HEK293 (cell line): ENCODE data around the gene MYZAP.

ENCODE experiments used
- CTCF ChIA-PET: fragments of 350-600 bp; formaldehyde crosslinking; extraction: SDS; loops from one replicate; lab custom pipeline; 2021; ENCODE audit warnings: antibody characterized with exemption; lab: Yijun Ruan, JAX
- POLR2A ChIA-PET: fragments of 300-600 bp; formaldehyde crosslinking; extraction: SDS; loops from one replicate; lab custom pipeline; 2020; ENCODE audit warnings: antibody characterized with exemption, inconsistent platforms; lab: Yijun Ruan, JAX
- H3K27ac ChIP-seq: fragments of 200-500 bp; sonication (Bioruptor generic); 2 replicates; pipeline ENCODE4 v1.5.1; 2014; ENCODE audit warnings: low read depth, low read length, control low read depth, inconsistent platforms; ENCODE audit errors: extremely low read depth
- H3K36me3 ChIP-seq, 2 experiments: fragments of 200-500 bp in 1 of 2; sonication (Bioruptor generic) in 1 of 2; 1 replicate in 1 of 2; 2 replicates in 1 of 2; pipeline ENCODE4 v1.5.1; 2014 to 2017; ENCODE audit warnings: inconsistent platforms in 2 of 2, low read length in 2 of 2; ENCODE audit not compliant: control insufficient read depth in 2 of 2, insufficient read depth in 1 of 2
- H3K4me1 ChIP-seq: fragments of 200-500 bp; sonication (Bioruptor generic); 2 replicates; pipeline ENCODE4 v1.5.1; 2014; ENCODE audit warnings: mild to moderate bottlenecking, low read length, inconsistent platforms; ENCODE audit not compliant: control insufficient read depth, insufficient read depth
- H3K4me3 ChIP-seq: 2 replicates; pipeline ENCODE4 v1.5.1; 2011; ENCODE audit warnings: low read depth, mild to moderate bottlenecking, control low read depth, low read length, moderate library complexity
- H3K9me3 ChIP-seq: fragments of 200-500 bp; sonication (Bioruptor generic); 2 replicates; pipeline ENCODE4 v1.5.1; 2014; ENCODE audit warnings: low read depth, low read length, inconsistent platforms; ENCODE audit not compliant: control insufficient read depth, insufficient read depth
- BCL11B ChIP-seq: fragments of 450-650 bp; formaldehyde crosslinking; IDR thresholded peaks from 2 replicates; pipeline ENCODE4 v1.5.1; 2016; ENCODE audit warnings: low read depth, missing biosample characterization, missing genetic modification characterization
- GLIS2 ChIP-seq: fragments of 450-650 bp; formaldehyde crosslinking; IDR thresholded peaks from 2 replicates; pipeline ENCODE4 v1.5.1; 2016; ENCODE audit warnings: missing biosample characterization, missing genetic modification characterization
- HOXA7 ChIP-seq: sonication (generic); formaldehyde crosslinking; IDR thresholded peaks from 2 replicates; pipeline ENCODE4 v1.8.1; 2022; ENCODE audit warnings: missing genetic modification reagents, borderline replicate concordance
- KLF10 ChIP-seq: fragments of 450-650 bp; IDR thresholded peaks from 2 replicates; pipeline ENCODE4 v1.5.1; 2018; ENCODE audit warnings: missing biosample characterization, mild to moderate bottlenecking, missing genetic modification characterization
- KLF16 ChIP-seq: fragments of 450-650 bp; formaldehyde crosslinking; IDR thresholded peaks from 2 replicates; pipeline ENCODE4 v1.5.1; 2017; ENCODE audit warnings: missing biosample characterization, missing genetic modification characterization
- MYNN ChIP-seq: fragments of 450-650 bp; formaldehyde crosslinking; IDR thresholded peaks from 2 replicates; pipeline ENCODE4 v1.5.1; 2016; ENCODE audit warnings: missing biosample characterization, missing genetic modification characterization, borderline replicate concordance
- SETDB1 ChIP-seq: IDR thresholded peaks from one replicate; pipeline ENCODE4 v1.6.1; 2017; ENCODE audit warnings: mild to moderate bottlenecking, low read length, moderate library complexity, mixed read lengths; ENCODE audit not compliant: insufficient read length
- ZBTB20 ChIP-seq: fragments of 450-650 bp; formaldehyde crosslinking; IDR thresholded peaks from 2 replicates; pipeline ENCODE4 v1.5.1; 2016; ENCODE audit warnings: missing biosample characterization, missing genetic modification characterization
- ZFP69B ChIP-seq: fragments of 450-650 bp; formaldehyde crosslinking; IDR thresholded peaks from 2 replicates; pipeline ENCODE4 v1.5.1; 2016; ENCODE audit warnings: missing biosample characterization, missing genetic modification characterization
- ZNF112 ChIP-seq: fragments of 450-650 bp; formaldehyde crosslinking; IDR thresholded peaks from 2 replicates; pipeline ENCODE4 v1.5.0; 2017; ENCODE audit warnings: missing biosample characterization, missing genetic modification characterization
- ZNF133 ChIP-seq: fragments of 450-650 bp; formaldehyde crosslinking; IDR thresholded peaks from 2 replicates; pipeline ENCODE4 v1.5.1; 2016; ENCODE audit warnings: missing biosample characterization, missing genetic modification characterization
- ZNF202 ChIP-seq: fragments of 450-650 bp; formaldehyde crosslinking; IDR thresholded peaks from 2 replicates; pipeline ENCODE4 v1.5.1; 2016; ENCODE audit warnings: missing biosample characterization, missing genetic modification characterization, borderline replicate concordance
- ZNF266 ChIP-seq: fragments of 450-650 bp; formaldehyde crosslinking; IDR thresholded peaks from 2 replicates; pipeline ENCODE4 v1.5.1; 2016; ENCODE audit warnings: missing biosample characterization, missing genetic modification characterization, low read depth
- ZNF37A ChIP-seq: fragments of 450-650 bp; IDR thresholded peaks from 2 replicates; pipeline ENCODE4 v1.5.1; 2018; ENCODE audit warnings: missing biosample characterization, missing genetic modification characterization
- ZNF529 ChIP-seq: fragments of 450-650 bp; formaldehyde crosslinking; IDR thresholded peaks from 2 replicates; pipeline ENCODE4 v1.5.1; 2017; ENCODE audit warnings: missing genetic modification characterization, missing biosample characterization; ENCODE audit not compliant: insufficient replicate concordance
- ZNF658 ChIP-seq: fragments of 450-650 bp; formaldehyde crosslinking; IDR thresholded peaks from 2 replicates; pipeline ENCODE4; 2016; ENCODE audit warnings: missing biosample characterization, missing genetic modification characterization
- ZNF670 ChIP-seq: fragments of 450-650 bp; formaldehyde crosslinking; IDR thresholded peaks from 2 replicates; pipeline ENCODE4 v1.5.1; 2016; ENCODE audit warnings: missing biosample characterization, missing genetic modification characterization, low read depth
- ZNF76 ChIP-seq: fragments of 450-650 bp; formaldehyde crosslinking; IDR thresholded peaks from 2 replicates; pipeline ENCODE4; 2016; ENCODE audit warnings: low read depth, missing biosample characterization, missing genetic modification characterization, borderline replicate concordance
- TF ChIP-seq, protein P1 (sequence below): fragments of 450-650 bp; formaldehyde crosslinking; IDR thresholded peaks from 2 replicates; pipeline ENCODE4 v1.5.1; 2016; ENCODE audit warnings: missing biosample characterization, missing genetic modification characterization
- TF ChIP-seq, protein P2 (sequence below): fragments of 450-650 bp; formaldehyde crosslinking; IDR thresholded peaks from 2 replicates; pipeline ENCODE4 v1.5.1; 2016; ENCODE audit warnings: missing biosample characterization, missing genetic modification characterization
- TF ChIP-seq, protein P3 (sequence below): fragments of 450-650 bp; formaldehyde crosslinking; IDR thresholded peaks from 2 replicates; pipeline ENCODE4 v1.5.1; 2016; ENCODE audit warnings: missing biosample characterization, missing genetic modification characterization
- TF ChIP-seq, protein P4 (sequence below): fragments of 450-650 bp; formaldehyde crosslinking; IDR thresholded peaks from 2 replicates; pipeline ENCODE4 v1.5.1; 2016; ENCODE audit warnings: missing biosample characterization, missing genetic modification characterization
- TF ChIP-seq, protein P5 (sequence below): IDR thresholded peaks from 2 replicates; pipeline ENCODE4 v1.6.1; 2011; ENCODE audit warnings: mild to moderate bottlenecking, low read depth, low read length, borderline replicate concordance
- TF ChIP-seq, protein P6 (sequence below): fragments of 450-650 bp; formaldehyde crosslinking; IDR thresholded peaks from 2 replicates; pipeline ENCODE4 v1.5.1; 2016; ENCODE audit warnings: missing biosample characterization, missing genetic modification characterization
- TF ChIP-seq, protein P7 (sequence below): fragments of 450-650 bp; formaldehyde crosslinking; IDR thresholded peaks from 2 replicates; pipeline ENCODE4 v1.5.1; 2016; ENCODE audit warnings: missing biosample characterization, missing genetic modification characterization

The MYZAP gene

DNA sequence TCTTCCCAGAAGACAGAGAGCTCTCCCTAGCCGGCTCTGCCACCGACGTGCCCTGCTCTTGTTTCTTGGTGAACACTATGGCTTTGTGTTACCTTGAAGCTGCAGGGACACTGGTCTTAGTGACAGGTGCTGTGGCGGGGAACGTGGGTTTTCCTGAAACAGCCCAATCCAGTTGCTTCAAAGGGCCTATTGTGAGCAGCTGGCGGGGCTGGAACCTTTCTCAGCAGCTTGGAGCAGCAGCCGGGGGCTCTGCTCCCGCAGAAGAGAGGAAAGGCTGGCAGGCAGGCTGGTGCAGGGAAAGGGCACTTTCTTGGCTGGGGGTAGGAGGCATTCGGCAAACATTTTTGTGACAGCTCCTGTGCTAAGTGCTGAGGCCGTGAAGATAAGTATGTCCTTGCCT is 12.8 kb downstream of the MYZAP start:
- ChIA-PET POLR2A (no interaction called here), CTCF (no interaction called here)

DNA sequence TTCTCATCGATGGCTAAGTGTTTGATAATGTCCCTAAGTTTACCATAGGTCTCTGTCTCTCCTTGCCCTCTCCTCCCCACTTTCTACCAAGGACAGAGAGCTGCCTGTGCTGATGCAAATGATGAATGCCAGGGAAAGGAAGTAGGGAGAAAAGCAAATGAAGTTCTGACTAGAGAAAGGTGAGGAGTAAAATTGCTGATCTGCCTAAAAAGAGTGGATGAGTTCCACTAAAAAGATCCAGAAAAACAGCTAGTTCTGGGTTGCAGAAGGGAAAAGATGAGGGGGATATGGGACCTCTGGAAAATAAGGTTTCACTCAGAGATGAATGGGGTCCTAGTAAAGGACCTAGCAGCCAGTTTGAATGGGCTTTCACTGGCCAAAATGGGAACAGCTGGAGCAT is 13.8 kb downstream of the MYZAP start:
- no peak overlapping the region for H3K27ac ChIP-seq
- CTCF ChIA-PET, result interaction anchor here (0.6 to 1.7 kb wide), 2 partner anchors 17 to 58 kb away, joined by 3 to 5 read pairs; no protein-coding TSS in a partner anchor
- POLR2A ChIA-PET, result no interaction called here
- no peak overlapping the region for H3K4me3 ChIP-seq
- H3K9me3 ChIP-seq, result no peaks in the 10 kb centered on the region
- H3K4me1 ChIP-seq, result 0 out of 2 replicates have a peak, but pooled peaks cover 2% of the 10 kb centered on the region
- no peaks in the 10 kb centered on the region for H3K36me3 ChIP-seq
- TF ChIP-seq ZNF529 (tag by site-specific recombination) (no peak), ZNF76 (no peak), MYNN (tag by site-specific recombination) (no peak), ZNF112 (tag by site-specific recombination) (no peak), ZFP69B (tag by site-specific recombination) (no peak)
- TF ChIP-seq, protein P1, sequence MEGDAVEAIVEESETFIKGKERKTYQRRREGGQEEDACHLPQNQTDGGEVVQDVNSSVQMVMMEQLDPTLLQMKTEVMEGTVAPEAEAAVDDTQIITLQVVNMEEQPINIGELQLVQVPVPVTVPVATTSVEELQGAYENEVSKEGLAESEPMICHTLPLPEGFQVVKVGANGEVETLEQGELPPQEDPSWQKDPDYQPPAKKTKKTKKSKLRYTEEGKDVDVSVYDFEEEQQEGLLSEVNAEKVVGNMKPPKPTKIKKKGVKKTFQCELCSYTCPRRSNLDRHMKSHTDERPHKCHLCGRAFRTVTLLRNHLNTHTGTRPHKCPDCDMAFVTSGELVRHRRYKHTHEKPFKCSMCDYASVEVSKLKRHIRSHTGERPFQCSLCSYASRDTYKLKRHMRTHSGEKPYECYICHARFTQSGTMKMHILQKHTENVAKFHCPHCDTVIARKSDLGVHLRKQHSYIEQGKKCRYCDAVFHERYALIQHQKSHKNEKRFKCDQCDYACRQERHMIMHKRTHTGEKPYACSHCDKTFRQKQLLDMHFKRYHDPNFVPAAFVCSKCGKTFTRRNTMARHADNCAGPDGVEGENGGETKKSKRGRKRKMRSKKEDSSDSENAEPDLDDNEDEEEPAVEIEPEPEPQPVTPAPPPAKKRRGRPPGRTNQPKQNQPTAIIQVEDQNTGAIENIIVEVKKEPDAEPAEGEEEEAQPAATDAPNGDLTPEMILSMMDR (tag by site-specific recombination), result no peak
- TF ChIP-seq, protein P2, sequence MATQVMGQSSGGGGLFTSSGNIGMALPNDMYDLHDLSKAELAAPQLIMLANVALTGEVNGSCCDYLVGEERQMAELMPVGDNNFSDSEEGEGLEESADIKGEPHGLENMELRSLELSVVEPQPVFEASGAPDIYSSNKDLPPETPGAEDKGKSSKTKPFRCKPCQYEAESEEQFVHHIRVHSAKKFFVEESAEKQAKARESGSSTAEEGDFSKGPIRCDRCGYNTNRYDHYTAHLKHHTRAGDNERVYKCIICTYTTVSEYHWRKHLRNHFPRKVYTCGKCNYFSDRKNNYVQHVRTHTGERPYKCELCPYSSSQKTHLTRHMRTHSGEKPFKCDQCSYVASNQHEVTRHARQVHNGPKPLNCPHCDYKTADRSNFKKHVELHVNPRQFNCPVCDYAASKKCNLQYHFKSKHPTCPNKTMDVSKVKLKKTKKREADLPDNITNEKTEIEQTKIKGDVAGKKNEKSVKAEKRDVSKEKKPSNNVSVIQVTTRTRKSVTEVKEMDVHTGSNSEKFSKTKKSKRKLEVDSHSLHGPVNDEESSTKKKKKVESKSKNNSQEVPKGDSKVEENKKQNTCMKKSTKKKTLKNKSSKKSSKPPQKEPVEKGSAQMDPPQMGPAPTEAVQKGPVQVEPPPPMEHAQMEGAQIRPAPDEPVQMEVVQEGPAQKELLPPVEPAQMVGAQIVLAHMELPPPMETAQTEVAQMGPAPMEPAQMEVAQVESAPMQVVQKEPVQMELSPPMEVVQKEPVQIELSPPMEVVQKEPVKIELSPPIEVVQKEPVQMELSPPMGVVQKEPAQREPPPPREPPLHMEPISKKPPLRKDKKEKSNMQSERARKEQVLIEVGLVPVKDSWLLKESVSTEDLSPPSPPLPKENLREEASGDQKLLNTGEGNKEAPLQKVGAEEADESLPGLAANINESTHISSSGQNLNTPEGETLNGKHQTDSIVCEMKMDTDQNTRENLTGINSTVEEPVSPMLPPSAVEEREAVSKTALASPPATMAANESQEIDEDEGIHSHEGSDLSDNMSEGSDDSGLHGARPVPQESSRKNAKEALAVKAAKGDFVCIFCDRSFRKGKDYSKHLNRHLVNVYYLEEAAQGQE (tag by site-specific recombination), result no peak

More for the DNA sequence above, 12.8 kb downstream of the MYZAP start:
- Histone ChIP-seq H3K27ac (no peak overlapping the region), H3K36me3 (no peaks in the 10 kb centered on the region), H3K4me3 (no peak overlapping the region), H3K4me1 (no peaks in the 10 kb centered on the region), H3K9me3 (no peaks in the 10 kb centered on the region)
- TF ChIP-seq ZFP69B (tag by site-specific recombination) (no peak), SETDB1 (no peak), ZNF133 (no peak), KLF16 (tag by site-specific recombination) (no peak), GLIS2 (tag by site-specific recombination) (no peak), HOXA7 (CRISPR knock-in tag) (no peak), ZNF658 (tag by site-specific recombination) (no peak), ZNF202 (tag by site-specific recombination) (no peak), ZNF266 (tag by site-specific recombination) (no peak), ZNF37A (no peak), KLF10 (tag by site-specific recombination) (no peak), BCL11B (tag by site-specific recombination) (no peak), ZBTB20 (tag by site-specific recombination) (no peak), ZNF670 (tag by site-specific recombination) (no peak)
- TF ChIP-seq, protein P3, sequence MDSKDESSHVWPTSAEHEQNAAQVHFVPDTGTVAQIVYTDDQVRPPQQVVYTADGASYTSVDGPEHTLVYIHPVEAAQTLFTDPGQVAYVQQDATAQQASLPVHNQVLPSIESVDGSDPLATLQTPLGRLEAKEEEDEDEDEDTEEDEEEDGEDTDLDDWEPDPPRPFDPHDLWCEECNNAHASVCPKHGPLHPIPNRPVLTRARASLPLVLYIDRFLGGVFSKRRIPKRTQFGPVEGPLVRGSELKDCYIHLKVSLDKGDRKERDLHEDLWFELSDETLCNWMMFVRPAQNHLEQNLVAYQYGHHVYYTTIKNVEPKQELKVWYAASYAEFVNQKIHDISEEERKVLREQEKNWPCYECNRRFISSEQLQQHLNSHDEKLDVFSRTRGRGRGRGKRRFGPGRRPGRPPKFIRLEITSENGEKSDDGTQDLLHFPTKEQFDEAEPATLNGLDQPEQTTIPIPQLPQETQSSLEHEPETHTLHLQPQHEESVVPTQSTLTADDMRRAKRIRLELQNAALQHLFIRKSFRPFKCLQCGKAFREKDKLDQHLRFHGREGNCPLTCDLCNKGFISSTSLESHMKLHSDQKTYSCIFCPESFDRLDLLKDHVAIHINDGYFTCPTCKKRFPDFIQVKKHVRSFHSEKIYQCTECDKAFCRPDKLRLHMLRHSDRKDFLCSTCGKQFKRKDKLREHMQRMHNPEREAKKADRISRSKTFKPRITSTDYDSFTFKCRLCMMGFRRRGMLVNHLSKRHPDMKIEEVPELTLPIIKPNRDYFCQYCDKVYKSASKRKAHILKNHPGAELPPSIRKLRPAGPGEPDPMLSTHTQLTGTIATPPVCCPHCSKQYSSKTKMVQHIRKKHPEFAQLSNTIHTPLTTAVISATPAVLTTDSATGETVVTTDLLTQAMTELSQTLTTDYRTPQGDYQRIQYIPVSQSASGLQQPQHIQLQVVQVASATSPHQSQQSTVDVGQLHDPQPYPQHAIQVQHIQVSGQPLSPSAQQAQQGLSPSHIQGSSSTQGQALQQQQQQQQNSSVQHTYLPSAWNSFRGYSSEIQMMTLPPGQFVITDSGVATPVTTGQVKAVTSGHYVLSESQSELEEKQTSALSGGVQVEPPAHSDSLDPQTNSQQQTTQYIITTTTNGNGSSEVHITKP (tag by site-specific recombination), result no peak
- TF ChIP-seq, protein P4, sequence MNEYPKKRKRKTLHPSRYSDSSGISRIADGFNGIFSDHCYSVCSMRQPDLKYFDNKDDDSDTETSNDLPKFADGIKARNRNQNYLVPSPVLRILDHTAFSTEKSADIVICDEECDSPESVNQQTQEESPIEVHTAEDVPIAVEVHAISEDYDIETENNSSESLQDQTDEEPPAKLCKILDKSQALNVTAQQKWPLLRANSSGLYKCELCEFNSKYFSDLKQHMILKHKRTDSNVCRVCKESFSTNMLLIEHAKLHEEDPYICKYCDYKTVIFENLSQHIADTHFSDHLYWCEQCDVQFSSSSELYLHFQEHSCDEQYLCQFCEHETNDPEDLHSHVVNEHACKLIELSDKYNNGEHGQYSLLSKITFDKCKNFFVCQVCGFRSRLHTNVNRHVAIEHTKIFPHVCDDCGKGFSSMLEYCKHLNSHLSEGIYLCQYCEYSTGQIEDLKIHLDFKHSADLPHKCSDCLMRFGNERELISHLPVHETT (tag by site-specific recombination), result no peak
- TF ChIP-seq, protein P5, sequence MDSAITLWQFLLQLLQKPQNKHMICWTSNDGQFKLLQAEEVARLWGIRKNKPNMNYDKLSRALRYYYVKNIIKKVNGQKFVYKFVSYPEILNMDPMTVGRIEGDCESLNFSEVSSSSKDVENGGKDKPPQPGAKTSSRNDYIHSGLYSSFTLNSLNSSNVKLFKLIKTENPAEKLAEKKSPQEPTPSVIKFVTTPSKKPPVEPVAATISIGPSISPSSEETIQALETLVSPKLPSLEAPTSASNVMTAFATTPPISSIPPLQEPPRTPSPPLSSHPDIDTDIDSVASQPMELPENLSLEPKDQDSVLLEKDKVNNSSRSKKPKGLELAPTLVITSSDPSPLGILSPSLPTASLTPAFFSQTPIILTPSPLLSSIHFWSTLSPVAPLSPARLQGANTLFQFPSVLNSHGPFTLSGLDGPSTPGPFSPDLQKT, result no peak
- TF ChIP-seq, protein P6, sequence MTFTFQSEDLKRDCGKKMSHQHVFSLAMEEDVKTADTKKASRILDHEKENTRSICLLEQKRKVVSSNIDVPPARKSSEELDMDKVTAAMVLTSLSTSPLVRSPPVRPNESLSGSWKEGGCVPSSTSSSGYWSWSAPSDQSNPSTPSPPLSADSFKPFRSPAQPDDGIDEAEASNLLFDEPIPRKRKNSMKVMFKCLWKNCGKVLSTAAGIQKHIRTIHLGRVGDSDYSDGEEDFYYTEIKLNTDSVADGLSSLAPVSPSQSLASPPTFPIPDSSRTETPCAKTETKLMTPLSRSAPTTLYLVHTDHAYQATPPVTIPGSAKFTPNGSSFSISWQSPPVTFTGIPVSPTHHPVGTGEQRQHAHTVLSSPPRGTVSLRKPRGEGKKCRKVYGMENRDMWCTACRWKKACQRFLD (tag by site-specific recombination), result no peak
- TF ChIP-seq, protein P7, sequence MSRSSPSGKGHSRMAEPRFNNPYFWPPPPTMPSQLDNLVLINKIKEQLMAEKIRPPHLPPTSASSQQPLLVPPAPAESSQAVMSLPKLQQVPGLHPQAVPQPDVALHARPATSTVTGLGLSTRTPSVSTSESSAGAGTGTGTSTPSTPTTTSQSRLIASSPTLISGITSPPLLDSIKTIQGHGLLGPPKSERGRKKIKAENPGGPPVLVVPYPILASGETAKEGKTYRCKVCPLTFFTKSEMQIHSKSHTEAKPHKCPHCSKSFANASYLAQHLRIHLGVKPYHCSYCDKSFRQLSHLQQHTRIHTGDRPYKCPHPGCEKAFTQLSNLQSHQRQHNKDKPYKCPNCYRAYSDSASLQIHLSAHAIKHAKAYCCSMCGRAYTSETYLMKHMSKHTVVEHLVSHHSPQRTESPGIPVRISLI, result no peak
